Dermis blood vessel endothelial cell (primary cell): ENCODE data around the gene NBPF11. TPM values are rescaled to one million over a fixed set of nuclear protein-coding genes. Genes with fewer than 3 reads are reported as not detected.
A peak's percentile ranks its signal among the peaks of the same experiment; 100 is the strongest.
"Not testable (repeated sequence)": the region's sequence is repeated elsewhere in the genome, so short reads cannot be mapped to it uniquely, and the experiment has no call there.

Source experiments
- DNase-seq: peaks from one replicate; pipeline ENCODE4 v3.0.0; 2010
- total RNA-seq: library from RNA; depleted of rRNA; stranded (reverse); fragments of >200 nt; gene quantifications from 2 replicates; pipeline ENCODE4 v1.2.3, GENCODE V29; 2014

Gene NBPF11
- total RNA-seq = 5.1 and 5.5 TPM in 2 replicates

- DNase-seq = peak; percentile 83
These were observed at the start of gene NBPF11 for GRCh38 chr1:148151911-148152656. TSS of gene NBPF11 (minus strand) at chr1:148152281. CDS start at chr1:148127003, 25,278 bp downstream.

GRCh38 chr1:148197396-148197795, 45.3 kb upstream of the NBPF11 start:
- not testable (repeated sequence) for DNase-seq

GRCh38 chr1:148196949-148197348, 44.9 kb upstream of the NBPF11 start:
- not testable (repeated sequence) for DNase-seq

GRCh38 chr1:148195115-148195514, 43.0 kb upstream of the NBPF11 start:
- DNase-seq = not testable (repeated sequence)

- not testable (repeated sequence) for DNase-seq
These were observed 36.7 kb upstream of the NBPF11 start for GRCh38 chr1:148188768-148189167.

GRCh38 chr1:148178682-148179081, 26.6 kb upstream of the NBPF11 start:
- not testable (repeated sequence) for DNase-seq

GRCh38 chr1:148175414-148175813, 23.3 kb upstream of the NBPF11 start:
- DNase-seq = not testable (repeated sequence)

- not testable (repeated sequence) for DNase-seq
These were observed 19.9 kb upstream of the NBPF11 start for GRCh38 chr1:148171995-148172394.

- no peak for DNase-seq
These were observed 14.7 kb upstream of the NBPF11 start for GRCh38 chr1:148166558-148167492.

- DNase-seq = no peak
These were observed 10.3 kb upstream of the NBPF11 start for GRCh38 chr1:148162363-148162762.

- DNase-seq = no peak
These were observed 9.2 kb upstream of the NBPF11 start for GRCh38 chr1:148161053-148161901.

GRCh38 chr1:148160343-148161052, 8.4 kb upstream of the NBPF11 start:
- no peak for DNase-seq

GRCh38 chr1:148160048-148160342, 7.9 kb upstream of the NBPF11 start:
- no peak for DNase-seq

- peak; percentile 2 for DNase-seq
These were observed 6.4 kb upstream of the NBPF11 start for GRCh38 chr1:148158341-148159003.

GRCh38 chr1:148157803-148158202, 5.7 kb upstream of the NBPF11 start:
- DNase-seq = not testable (repeated sequence)

GRCh38 chr1:148155494-148156275, 3.6 kb upstream of the NBPF11 start:
- DNase-seq = not testable (repeated sequence)

GRCh38 chr1:148152795-148153194, 714 bp upstream of the NBPF11 start:
- DNase-seq = not testable (repeated sequence)

- DNase-seq = peak; percentile 45
These were observed 686 bp downstream of the NBPF11 start for GRCh38 chr1:148151371-148151819.

- not testable (repeated sequence) for DNase-seq
These were observed 1.1 kb downstream of the NBPF11 start for GRCh38 chr1:148150945-148151344.

GRCh38 chr1:148150014-148150413, 2.1 kb downstream of the NBPF11 start:
- DNase-seq = not testable (repeated sequence)
